Measurements from ENCODE around the gene PRKAG1.

- TF ChIP-seq NR3C1 (IDR thresholded peaks at IDR 0.05) (no peak), CTCF (IDR thresholded peaks at IDR 0.05) (no peak), CEBPB (IDR thresholded peaks at IDR 0.05) (no peak), POLR2A (IDR thresholded peaks at IDR 0.05; ENCODE audit: low read length) (no peak), RCOR1 (IDR thresholded peaks at IDR 0.05; ENCODE audit: low read depth, low read length) (no peak), RAD21 (conservative IDR thresholded peaks at IDR 0.05 in 1 of 2, IDR thresholded peaks at IDR 0.05 in 1 of 2) (no peak), FOSL2 (IDR thresholded peaks at IDR 0.05) (no peak), FOSL2 (CRISPR knock-in tag; IDR thresholded peaks at IDR 0.05) (no peak), RARB (CRISPR knock-in tag; IDR thresholded peaks at IDR 0.05) (no peak), EP300 (IDR thresholded peaks at IDR 0.05) (no peak), USF2 (IDR thresholded peaks at IDR 0.05) (no peak)
These were observed 14.3 kb upstream of the PRKAG1 start for GRCh38 chr12:49032679-49033447.

Data from A549 (cell line).